DOHH2 (cell line): ENCODE measurements around the gene OTULINL.

Experiments used
- EZH2phosphoT487 ChIP-seq: fragments of 200-600 bp; sonication (generic); IDR thresholded peaks from 2 replicates; pipeline ENCODE4 v1.6.1; 2017; ENCODE audit warnings: borderline replicate concordance, mild to moderate bottlenecking, antibody characterized with exemption, low read length, moderate library complexity, mixed read lengths
- TF ChIP-seq, protein P1 (sequence below): fragments of 200-600 bp; sonication (generic); IDR thresholded peaks from one replicate; pipeline ENCODE4 v1.5.1; 2014; ENCODE audit warnings: antibody characterized with exemption, mild to moderate bottlenecking, low read depth, low read length; ENCODE audit not compliant: poor library complexity, severe bottlenecking

DNA sequence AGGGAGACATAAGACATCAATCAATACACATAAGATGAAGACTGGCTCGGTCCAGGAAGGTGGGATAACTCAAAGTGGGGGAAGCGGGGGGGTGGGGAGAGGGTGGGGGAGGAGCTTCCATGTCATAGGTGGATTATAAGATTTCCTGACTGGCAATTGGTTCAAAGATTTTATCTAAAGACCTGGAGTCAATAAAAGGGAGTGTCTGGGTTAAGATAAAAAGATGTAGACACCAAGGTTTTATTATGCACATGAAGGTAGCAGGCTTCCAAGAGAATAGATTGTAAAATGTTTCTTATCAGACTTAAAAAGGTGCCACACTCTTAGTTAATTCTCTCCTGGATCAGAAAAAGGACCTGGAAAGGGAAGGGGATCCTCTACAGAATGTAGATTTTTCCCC lies 25.6 kb upstream of the OTULINL start:
- no peak for TF ChIP-seq EZH2phosphoT487
- TF ChIP-seq, protein P1, sequence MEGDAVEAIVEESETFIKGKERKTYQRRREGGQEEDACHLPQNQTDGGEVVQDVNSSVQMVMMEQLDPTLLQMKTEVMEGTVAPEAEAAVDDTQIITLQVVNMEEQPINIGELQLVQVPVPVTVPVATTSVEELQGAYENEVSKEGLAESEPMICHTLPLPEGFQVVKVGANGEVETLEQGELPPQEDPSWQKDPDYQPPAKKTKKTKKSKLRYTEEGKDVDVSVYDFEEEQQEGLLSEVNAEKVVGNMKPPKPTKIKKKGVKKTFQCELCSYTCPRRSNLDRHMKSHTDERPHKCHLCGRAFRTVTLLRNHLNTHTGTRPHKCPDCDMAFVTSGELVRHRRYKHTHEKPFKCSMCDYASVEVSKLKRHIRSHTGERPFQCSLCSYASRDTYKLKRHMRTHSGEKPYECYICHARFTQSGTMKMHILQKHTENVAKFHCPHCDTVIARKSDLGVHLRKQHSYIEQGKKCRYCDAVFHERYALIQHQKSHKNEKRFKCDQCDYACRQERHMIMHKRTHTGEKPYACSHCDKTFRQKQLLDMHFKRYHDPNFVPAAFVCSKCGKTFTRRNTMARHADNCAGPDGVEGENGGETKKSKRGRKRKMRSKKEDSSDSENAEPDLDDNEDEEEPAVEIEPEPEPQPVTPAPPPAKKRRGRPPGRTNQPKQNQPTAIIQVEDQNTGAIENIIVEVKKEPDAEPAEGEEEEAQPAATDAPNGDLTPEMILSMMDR: no peak
